ENCODE data around the gene AKAP9. TPM values are rescaled to one million over a fixed set of nuclear protein-coding genes. Genes with fewer than 3 reads are reported as not detected.

The AKAP9 gene
- total RNA-seq, 4 donors from 2014 or later: 188 to 236 (median 192) TPM

DNA sequence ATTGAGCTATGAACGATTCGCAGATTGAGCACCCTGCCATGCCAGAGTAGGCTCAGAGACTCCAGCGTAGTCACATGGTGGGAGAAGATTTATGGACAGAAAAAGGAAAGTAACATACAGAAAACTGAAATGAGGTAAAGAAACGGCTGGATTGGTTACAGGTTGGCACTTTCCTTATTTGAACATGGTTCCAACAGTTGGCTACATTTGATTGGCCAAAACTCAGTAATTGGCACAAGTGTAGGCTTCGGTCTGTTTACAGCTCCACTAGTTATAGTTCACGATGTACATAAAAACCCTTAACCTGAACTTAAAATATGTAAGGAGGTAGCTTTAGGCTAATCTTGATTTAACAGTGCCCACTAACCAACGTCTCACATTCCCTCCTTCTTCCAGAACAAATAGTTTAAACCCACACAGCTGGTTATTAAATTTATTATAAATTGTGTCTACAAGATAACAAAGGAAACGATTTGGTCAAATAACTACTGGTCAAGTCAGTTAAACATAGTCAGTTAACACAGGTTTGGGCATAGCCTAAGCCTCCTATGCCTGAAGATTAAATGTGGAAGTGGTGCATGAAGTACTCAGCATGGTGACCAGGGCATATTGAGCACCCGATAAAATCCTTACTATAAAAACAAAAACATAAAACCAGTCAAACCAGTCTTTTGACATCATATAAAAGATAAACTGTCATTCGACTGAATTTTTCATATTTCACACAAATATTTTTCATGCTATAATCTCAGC, 42.2 kb upstream of the AKAP9 start:
- no peaks in the 10 kb centered on the region for H3K4me1 ChIP-seq
- H3K9me3 ChIP-seq: no peaks in the 10 kb centered on the region
- no peak for DNase-seq
- H3K36me3 ChIP-seq: no peaks in the 10 kb centered on the region
- no peak overlapping the region for H3K27ac ChIP-seq
- TF ChIP-seq POLR2A (IDR thresholded peaks at IDR 0.05): no peak
- TF ChIP-seq, protein P1, sequence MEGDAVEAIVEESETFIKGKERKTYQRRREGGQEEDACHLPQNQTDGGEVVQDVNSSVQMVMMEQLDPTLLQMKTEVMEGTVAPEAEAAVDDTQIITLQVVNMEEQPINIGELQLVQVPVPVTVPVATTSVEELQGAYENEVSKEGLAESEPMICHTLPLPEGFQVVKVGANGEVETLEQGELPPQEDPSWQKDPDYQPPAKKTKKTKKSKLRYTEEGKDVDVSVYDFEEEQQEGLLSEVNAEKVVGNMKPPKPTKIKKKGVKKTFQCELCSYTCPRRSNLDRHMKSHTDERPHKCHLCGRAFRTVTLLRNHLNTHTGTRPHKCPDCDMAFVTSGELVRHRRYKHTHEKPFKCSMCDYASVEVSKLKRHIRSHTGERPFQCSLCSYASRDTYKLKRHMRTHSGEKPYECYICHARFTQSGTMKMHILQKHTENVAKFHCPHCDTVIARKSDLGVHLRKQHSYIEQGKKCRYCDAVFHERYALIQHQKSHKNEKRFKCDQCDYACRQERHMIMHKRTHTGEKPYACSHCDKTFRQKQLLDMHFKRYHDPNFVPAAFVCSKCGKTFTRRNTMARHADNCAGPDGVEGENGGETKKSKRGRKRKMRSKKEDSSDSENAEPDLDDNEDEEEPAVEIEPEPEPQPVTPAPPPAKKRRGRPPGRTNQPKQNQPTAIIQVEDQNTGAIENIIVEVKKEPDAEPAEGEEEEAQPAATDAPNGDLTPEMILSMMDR (IDR thresholded peaks at IDR 0.05): no peak
- H3K4me3 ChIP-seq: no peak overlapping the region
- no peaks in the 10 kb centered on the region for H3K27me3 ChIP-seq

GRCh38 chr7:91899563-91899962, 41.1 kb upstream of the AKAP9 start:
- Histone ChIP-seq H3K4me1 (no peaks in the 10 kb centered on the region), H3K27me3 (no peaks in the 10 kb centered on the region), H3K9me3 (no peaks in the 10 kb centered on the region), H3K36me3 (no peaks in the 10 kb centered on the region), H3K4me3 (no peak overlapping the region), H3K27ac (no peak overlapping the region)
- DNase-seq: no peak
- TF ChIP-seq, protein P1 (IDR thresholded peaks at IDR 0.05): no peak
- TF ChIP-seq POLR2A (IDR thresholded peaks at IDR 0.05): no peak

- H3K36me3 ChIP-seq: no peaks in the 10 kb centered on the region
- no peak for TF ChIP-seq POLR2A (IDR thresholded peaks at IDR 0.05)
- TF ChIP-seq, protein P1 (IDR thresholded peaks at IDR 0.05): no peak
- no peaks in the 10 kb centered on the region for H3K27me3 ChIP-seq
- DNase-seq: no peak
- H3K27ac ChIP-seq: no peak overlapping the region
- H3K4me1 ChIP-seq: no peaks in the 10 kb centered on the region
- H3K4me3 ChIP-seq: no peak overlapping the region
- H3K9me3 ChIP-seq: no peaks in the 10 kb centered on the region
Measured at GRCh38 chr7:91910171-91910570, 30.5 kb upstream of the AKAP9 start.

DNA sequence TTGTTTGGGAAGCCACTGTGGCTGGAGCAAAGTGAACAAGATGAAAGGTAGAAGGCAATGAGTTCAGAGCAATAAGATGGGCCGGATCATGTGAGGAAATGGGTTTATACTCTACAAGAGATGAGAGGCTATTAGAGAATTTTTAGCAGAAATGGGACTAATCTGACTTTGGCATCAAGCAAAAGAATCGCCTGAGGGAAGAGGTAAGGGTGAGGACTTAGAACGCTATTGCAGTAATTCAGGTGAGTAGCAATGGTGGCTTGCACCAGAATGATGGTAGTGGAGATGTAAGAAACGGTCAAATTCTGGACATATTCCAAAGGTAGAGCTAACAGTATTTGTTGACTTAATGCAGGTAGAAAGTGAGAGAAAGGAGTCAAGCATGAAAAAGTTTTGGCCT, 29.5 kb upstream of the AKAP9 start:
- H3K4me3 ChIP-seq: no peak overlapping the region
- no peaks in the 10 kb centered on the region for H3K9me3 ChIP-seq
- H3K4me1 ChIP-seq: no peaks in the 10 kb centered on the region
- no peak overlapping the region for H3K27ac ChIP-seq
- TF ChIP-seq POLR2A (IDR thresholded peaks at IDR 0.05): no peak
- TF ChIP-seq, protein P1 (IDR thresholded peaks at IDR 0.05): no peak
- no peaks in the 10 kb centered on the region for H3K36me3 ChIP-seq
- no peaks in the 10 kb centered on the region for H3K27me3 ChIP-seq
- DNase-seq: no peak

DNA sequence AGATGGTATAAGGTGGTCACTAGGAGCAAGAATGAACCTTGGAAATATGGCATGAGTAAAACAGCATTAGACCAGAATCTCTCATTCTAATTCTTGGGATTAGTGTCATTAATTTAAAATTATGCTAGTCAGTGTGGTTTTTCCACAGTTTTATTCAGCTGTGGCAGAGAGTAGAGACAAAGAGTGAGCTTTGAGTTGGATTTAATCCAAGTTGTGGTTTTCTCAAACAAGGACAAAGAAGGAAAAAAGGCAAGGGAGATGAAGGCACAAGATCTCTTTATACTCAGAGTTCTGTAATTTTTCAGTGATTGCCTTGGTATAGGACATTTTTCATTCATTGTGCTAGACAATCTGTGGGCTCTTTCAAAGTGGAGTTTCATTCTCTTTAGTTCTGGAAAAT, 28.2 kb upstream of the AKAP9 start:
- TF ChIP-seq, protein P1 (IDR thresholded peaks at IDR 0.05): no peak
- TF ChIP-seq POLR2A (IDR thresholded peaks at IDR 0.05): no peak
- no peak overlapping the region for H3K27ac ChIP-seq
- no peaks in the 10 kb centered on the region for H3K27me3 ChIP-seq
- no peaks in the 10 kb centered on the region for H3K36me3 ChIP-seq
- H3K4me1 ChIP-seq: no peaks in the 10 kb centered on the region
- H3K9me3 ChIP-seq: no peaks in the 10 kb centered on the region
- DNase-seq: no peak
- no peak overlapping the region for H3K4me3 ChIP-seq

Measured in Peyer's patch (tissue), 4 donors.